ENCODE measurements around the gene NGEF.
"Not testable (repeated sequence)": the region's sequence is repeated elsewhere in the genome, so short reads cannot be mapped to it uniquely, and the experiment has no call there.

The NGEF gene

GRCh38 chr2:232859385-232859916 lies 153.6 kb downstream of the NGEF start:
- DNase-seq (ENCODE audit: low read depth in 1 of 2, low spot score in 1 of 2): no peak
- TF ChIP-seq JUND (IDR thresholded peaks at IDR 0.05; ENCODE audit: low read depth): no peak
- in situ Hi-C loops (cut with HindIII; ENCODE audit: low pct_unique_long_range_greater_than_20kb, low sequenced_read_pairs): no loop called here

- no peak for DNase-seq (ENCODE audit: low read depth in 1 of 2, low spot score in 1 of 2)
- no peak for TF ChIP-seq JUND (IDR thresholded peaks at IDR 0.05; ENCODE audit: low read depth)
- in situ Hi-C loops (cut with HindIII; ENCODE audit: low pct_unique_long_range_greater_than_20kb, low sequenced_read_pairs): no loop called here
Measured at GRCh38 chr2:232857158-232857563, 155.9 kb downstream of the NGEF start.

GRCh38 chr2:232854082-232854481 lies 159.0 kb downstream of the NGEF start:
- in situ Hi-C loops (cut with HindIII; ENCODE audit: low pct_unique_long_range_greater_than_20kb, low sequenced_read_pairs): no loop called here
- TF ChIP-seq JUND (IDR thresholded peaks at IDR 0.05; ENCODE audit: low read depth): no peak
- no peak for DNase-seq (ENCODE audit: low read depth in 1 of 2, low spot score in 1 of 2)

GRCh38 chr2:232852676-232853075 lies 160.4 kb downstream of the NGEF start:
- in situ Hi-C loops (cut with HindIII; ENCODE audit: low pct_unique_long_range_greater_than_20kb, low sequenced_read_pairs): no loop called here
- DNase-seq (ENCODE audit: low read depth in 1 of 2, low spot score in 1 of 2): no peak
- no peak for TF ChIP-seq JUND (IDR thresholded peaks at IDR 0.05; ENCODE audit: low read depth)

GRCh38 chr2:232852081-232852480 lies 161.0 kb downstream of the NGEF start:
- in situ Hi-C loops (cut with HindIII; ENCODE audit: low pct_unique_long_range_greater_than_20kb, low sequenced_read_pairs); DNase-seq (ENCODE audit: low read depth in 1 of 2, low spot score in 1 of 2): not testable (repeated sequence)

- DNase-seq (ENCODE audit: low read depth in 1 of 2, low spot score in 1 of 2): no peak
- in situ Hi-C loops (cut with HindIII; ENCODE audit: low pct_unique_long_range_greater_than_20kb, low sequenced_read_pairs): no loop called here
- no peak for TF ChIP-seq JUND (IDR thresholded peaks at IDR 0.05; ENCODE audit: low read depth)
Measured at GRCh38 chr2:232850039-232850438, 163.0 kb downstream of the NGEF start.

- in situ Hi-C loops (cut with HindIII; ENCODE audit: low pct_unique_long_range_greater_than_20kb, low sequenced_read_pairs): no loop called here
Measured at GRCh38 chr2:232846055-232846454, 167.0 kb downstream of the NGEF start.

GRCh38 chr2:232843834-232844233 lies 169.2 kb downstream of the NGEF start:
- no peak for TF ChIP-seq JUND (IDR thresholded peaks at IDR 0.05; ENCODE audit: low read depth)
- in situ Hi-C loops (cut with HindIII; ENCODE audit: low pct_unique_long_range_greater_than_20kb, low sequenced_read_pairs): no loop called here
- peak in 1 of 2 experiments; percentile 10 for DNase-seq (ENCODE audit: low read depth in 1 of 2, low spot score in 1 of 2)

More at GRCh38 chr2:232846055-232846454, 167.0 kb downstream of the NGEF start:
- no peak for DNase-seq (ENCODE audit: low read depth in 1 of 2, low spot score in 1 of 2)
- TF ChIP-seq JUND (IDR thresholded peaks at IDR 0.05; ENCODE audit: low read depth): no peak

GRCh38 chr2:232842689-232843088 lies 170.4 kb downstream of the NGEF start:
- TF ChIP-seq JUND (IDR thresholded peaks at IDR 0.05; ENCODE audit: low read depth): no peak
- in situ Hi-C loops (cut with HindIII; ENCODE audit: low pct_unique_long_range_greater_than_20kb, low sequenced_read_pairs): no loop called here
- DNase-seq (ENCODE audit: low read depth in 1 of 2, low spot score in 1 of 2): no peak

- DNase-seq (ENCODE audit: low read depth in 1 of 2, low spot score in 1 of 2): peak in 1 of 2 experiments; percentile 67
- TF ChIP-seq JUND (IDR thresholded peaks at IDR 0.05; ENCODE audit: low read depth): no peak
- in situ Hi-C loops (cut with HindIII; ENCODE audit: low pct_unique_long_range_greater_than_20kb, low sequenced_read_pairs): no loop called here
Measured at GRCh38 chr2:232839411-232840079, 173.5 kb downstream of the NGEF start.

- in situ Hi-C loops (cut with HindIII; ENCODE audit: low pct_unique_long_range_greater_than_20kb, low sequenced_read_pairs): no loop called here
- DNase-seq (ENCODE audit: low read depth in 1 of 2, low spot score in 1 of 2): no peak
- no peak for TF ChIP-seq JUND (IDR thresholded peaks at IDR 0.05; ENCODE audit: low read depth)
Measured at GRCh38 chr2:232838406-232838874, 174.6 kb downstream of the NGEF start.

GRCh38 chr2:232836934-232837333 lies 176.1 kb downstream of the NGEF start:
- no peak for DNase-seq (ENCODE audit: low read depth in 1 of 2, low spot score in 1 of 2)
- in situ Hi-C loops (cut with HindIII; ENCODE audit: low pct_unique_long_range_greater_than_20kb, low sequenced_read_pairs): no loop called here
- no peak for TF ChIP-seq JUND (IDR thresholded peaks at IDR 0.05; ENCODE audit: low read depth)

- in situ Hi-C loops (cut with HindIII; ENCODE audit: low pct_unique_long_range_greater_than_20kb, low sequenced_read_pairs): no loop called here
- no peak for DNase-seq (ENCODE audit: low read depth in 1 of 2, low spot score in 1 of 2)
- TF ChIP-seq JUND (IDR thresholded peaks at IDR 0.05; ENCODE audit: low read depth): no peak
Measured at GRCh38 chr2:232835687-232836208, 177.3 kb downstream of the NGEF start.
